A673 (cell line): Measurements from ENCODE around the gene LIPI.
"Not testable (repeated sequence)": the region's sequence is repeated elsewhere in the genome, so short reads cannot be mapped to it uniquely, and the experiment has no call there.

Experiments used
- EZH2 ChIP-seq: fragments of 200-600 bp; sonication (generic); IDR thresholded peaks from 2 replicates; pipeline ENCODE4 v1.6.1; 2017; ENCODE audit warnings: borderline replicate concordance, low read depth, mild to moderate bottlenecking, mixed read lengths, antibody characterized with exemption, low read length; ENCODE audit not compliant: poor library complexity, severe bottlenecking
- TF ChIP-seq, protein P1 (sequence below): fragments of 300-800, 200-600 bp; sonication (generic); conservative IDR thresholded peaks from 2 replicates; pipeline ENCODE4 v1.5.1; 2017; ENCODE audit warnings: low read depth, mild to moderate bottlenecking, antibody characterized with exemption, low read length, moderate library complexity, mixed read lengths

DNA sequence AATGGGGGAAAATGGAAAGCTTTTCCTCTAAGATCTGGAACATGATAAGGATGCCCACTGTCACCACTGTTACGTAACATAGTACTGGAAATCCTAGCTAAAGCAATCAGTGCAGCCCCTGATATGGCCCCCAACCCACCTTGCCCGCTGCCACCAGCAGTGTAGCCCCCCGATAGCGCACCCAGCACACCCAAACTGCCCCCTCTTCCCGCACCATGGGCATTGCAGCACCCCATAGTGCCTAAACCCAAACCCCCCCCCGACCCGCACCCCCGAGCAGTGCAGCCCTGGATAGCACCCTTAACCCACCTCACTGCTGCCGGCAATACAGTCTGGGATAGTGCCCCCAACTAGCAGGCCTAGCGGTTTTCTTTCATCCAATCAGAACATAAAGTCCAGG, 148.9 kb downstream of the LIPI start:
- TF ChIP-seq, protein P1, sequence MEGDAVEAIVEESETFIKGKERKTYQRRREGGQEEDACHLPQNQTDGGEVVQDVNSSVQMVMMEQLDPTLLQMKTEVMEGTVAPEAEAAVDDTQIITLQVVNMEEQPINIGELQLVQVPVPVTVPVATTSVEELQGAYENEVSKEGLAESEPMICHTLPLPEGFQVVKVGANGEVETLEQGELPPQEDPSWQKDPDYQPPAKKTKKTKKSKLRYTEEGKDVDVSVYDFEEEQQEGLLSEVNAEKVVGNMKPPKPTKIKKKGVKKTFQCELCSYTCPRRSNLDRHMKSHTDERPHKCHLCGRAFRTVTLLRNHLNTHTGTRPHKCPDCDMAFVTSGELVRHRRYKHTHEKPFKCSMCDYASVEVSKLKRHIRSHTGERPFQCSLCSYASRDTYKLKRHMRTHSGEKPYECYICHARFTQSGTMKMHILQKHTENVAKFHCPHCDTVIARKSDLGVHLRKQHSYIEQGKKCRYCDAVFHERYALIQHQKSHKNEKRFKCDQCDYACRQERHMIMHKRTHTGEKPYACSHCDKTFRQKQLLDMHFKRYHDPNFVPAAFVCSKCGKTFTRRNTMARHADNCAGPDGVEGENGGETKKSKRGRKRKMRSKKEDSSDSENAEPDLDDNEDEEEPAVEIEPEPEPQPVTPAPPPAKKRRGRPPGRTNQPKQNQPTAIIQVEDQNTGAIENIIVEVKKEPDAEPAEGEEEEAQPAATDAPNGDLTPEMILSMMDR = not testable (repeated sequence)
- not testable (repeated sequence) for TF ChIP-seq EZH2
